ENCODE data around the gene ANKRD9.
"Not testable (repeated sequence)": the region's sequence is repeated elsewhere in the genome, so short reads cannot be mapped to it uniquely, and the experiment has no call there.

The ANKRD9 gene

DNA sequence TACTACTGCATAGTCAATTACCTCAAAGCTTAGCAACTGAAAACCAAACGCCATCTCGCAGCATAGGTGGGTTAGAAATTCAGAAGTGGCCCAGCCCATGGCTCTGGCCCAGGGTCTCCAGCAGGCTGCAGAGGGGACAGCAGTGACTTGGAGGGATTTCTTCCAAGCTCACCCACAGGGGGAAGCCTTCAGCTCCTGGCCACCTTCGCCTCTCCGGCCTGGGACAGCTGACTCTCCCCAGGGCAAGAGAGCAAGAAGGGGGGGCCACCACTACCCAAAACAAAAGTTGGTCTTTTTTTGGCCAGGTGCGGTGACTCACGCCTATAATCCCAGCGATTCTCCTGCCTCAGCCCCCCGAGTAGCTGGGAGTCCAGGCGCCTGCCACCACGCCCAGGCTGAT, 32.2 kb upstream of the ANKRD9 start:
- peaks cover 23% of the 10 kb centered on the region for H3K4me1 ChIP-seq (ENCODE audit: insufficient read depth, low read length)
- H3K9ac ChIP-seq (ENCODE audit: low read depth, low read length): no peak overlapping the region
- H3K36me3 ChIP-seq (ENCODE audit: insufficient read depth, low read length): no peaks in the 10 kb centered on the region
- H3K9me3 ChIP-seq (ENCODE audit: control insufficient read depth, insufficient read depth, low read length): no peaks in the 10 kb centered on the region

DNA sequence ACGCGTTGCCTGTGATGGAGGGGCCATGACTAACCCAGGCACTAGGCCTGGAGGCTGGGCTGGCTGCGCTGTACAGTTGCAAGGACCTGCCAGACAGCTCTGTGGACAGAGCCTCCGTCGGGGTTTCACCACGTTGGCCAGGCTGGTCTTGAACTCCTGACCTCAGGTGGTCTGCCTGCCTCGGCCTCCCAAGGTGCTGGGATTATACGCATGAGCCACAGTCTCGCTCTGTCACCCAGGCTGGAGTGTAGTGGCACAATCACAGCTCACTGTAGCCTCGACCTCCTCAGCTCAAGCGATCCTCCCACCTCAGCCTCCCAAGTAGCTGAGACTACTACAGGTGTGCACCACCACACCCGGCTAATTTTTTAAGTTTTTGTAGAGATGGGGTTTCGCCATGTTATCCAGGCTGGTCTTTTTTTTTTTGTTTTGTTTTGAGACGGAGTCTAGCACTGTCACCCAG, 31.5 kb upstream of the ANKRD9 start:
- not testable (repeated sequence) for H3K9me3 ChIP-seq (ENCODE audit: control insufficient read depth, insufficient read depth, low read length); H3K36me3 ChIP-seq (ENCODE audit: insufficient read depth, low read length); H3K9ac ChIP-seq (ENCODE audit: low read depth, low read length)
- H3K4me1 ChIP-seq (ENCODE audit: insufficient read depth, low read length): peaks cover 23% of the 10 kb centered on the region

DNA sequence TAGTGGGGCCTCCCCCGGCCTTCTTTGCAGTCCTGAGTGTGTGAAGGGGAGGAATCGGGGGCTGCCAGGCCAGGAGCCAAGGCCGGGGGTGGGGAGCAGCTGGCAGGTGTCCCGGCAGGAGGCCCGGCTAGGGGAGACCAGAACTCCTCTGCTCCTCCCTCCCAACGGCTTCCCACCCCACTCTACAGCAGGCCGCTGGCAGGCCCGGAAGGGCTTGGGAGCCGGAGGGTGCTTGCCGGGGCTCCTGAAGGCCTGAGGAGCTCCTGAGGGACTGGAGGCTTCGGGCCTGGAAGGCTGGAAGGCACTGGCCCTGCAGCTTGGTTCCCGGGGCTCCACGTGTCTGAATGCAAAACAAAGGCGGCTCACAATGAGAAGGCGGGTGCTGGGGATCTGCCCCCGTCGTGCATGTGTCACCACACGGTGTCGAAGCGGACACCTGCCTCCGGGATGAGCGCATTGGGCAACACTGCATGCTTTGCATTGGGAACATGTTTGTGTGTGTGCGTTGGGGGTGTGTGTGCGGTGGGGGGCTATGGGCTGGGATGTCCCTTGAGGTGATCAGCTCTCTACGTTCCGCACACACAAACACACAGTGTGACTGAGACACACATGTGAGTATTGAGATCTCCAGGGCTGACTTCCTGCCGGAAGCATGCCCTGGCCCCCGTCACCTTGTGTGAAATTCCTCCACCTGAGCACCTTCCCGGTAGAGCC, 30.9 kb upstream of the ANKRD9 start:
- Histone ChIP-seq H3K9me3 (ENCODE audit: control insufficient read depth, insufficient read depth, low read length) (no peaks in the 10 kb centered on the region), H3K9ac (ENCODE audit: low read depth, low read length) (no peak overlapping the region), H3K4me1 (ENCODE audit: insufficient read depth, low read length) (peaks cover 23% of the 10 kb centered on the region), H3K36me3 (ENCODE audit: insufficient read depth, low read length) (no peaks in the 10 kb centered on the region)

DNA sequence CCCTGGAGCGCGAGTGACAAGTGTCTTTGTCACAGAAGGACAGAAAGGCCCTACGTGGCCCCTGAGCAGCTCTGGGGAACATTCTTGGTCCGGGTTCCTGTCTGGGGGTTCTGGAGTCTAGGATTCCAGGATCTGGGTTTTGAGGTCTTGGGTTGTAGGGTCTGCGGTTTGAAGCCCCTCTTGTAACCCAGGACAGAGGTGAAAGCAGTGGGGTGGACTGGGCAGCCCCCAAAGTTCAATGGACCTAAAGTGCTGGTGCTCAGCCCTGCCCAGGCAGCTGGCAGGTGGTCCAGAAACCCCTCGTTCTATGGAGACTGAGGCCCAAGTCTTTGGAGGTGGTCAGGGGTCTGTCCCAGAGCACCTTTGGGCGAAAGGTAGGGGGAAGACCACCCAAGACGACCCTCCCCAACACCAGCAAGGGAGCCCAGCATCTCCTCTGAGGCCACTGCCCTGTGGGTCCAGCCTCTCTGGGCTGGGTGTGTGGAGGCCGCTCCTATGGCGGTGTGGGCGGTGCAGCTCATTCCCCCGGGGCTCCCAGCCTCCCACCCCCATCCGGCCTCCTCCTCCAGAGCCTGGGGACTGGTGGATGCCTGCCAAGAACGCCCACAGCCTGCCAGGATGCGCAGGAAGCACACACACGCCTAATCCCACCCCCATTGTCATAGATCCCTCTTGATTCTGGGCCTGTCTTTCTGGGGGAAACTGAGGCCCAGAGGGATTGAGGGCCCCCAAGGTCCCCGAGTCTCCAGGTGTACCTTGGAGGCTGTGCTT, 30.2 kb upstream of the ANKRD9 start:
- peaks cover 23% of the 10 kb centered on the region for H3K4me1 ChIP-seq (ENCODE audit: insufficient read depth, low read length)
- no peaks in the 10 kb centered on the region for H3K9me3 ChIP-seq (ENCODE audit: control insufficient read depth, insufficient read depth, low read length)
- 0 out of 2 replicates have a peak overlapping the region, but pooled peaks have one; percentile 10 for H3K9ac ChIP-seq (ENCODE audit: low read depth, low read length)
- H3K36me3 ChIP-seq (ENCODE audit: insufficient read depth, low read length): no peaks in the 10 kb centered on the region

DNA sequence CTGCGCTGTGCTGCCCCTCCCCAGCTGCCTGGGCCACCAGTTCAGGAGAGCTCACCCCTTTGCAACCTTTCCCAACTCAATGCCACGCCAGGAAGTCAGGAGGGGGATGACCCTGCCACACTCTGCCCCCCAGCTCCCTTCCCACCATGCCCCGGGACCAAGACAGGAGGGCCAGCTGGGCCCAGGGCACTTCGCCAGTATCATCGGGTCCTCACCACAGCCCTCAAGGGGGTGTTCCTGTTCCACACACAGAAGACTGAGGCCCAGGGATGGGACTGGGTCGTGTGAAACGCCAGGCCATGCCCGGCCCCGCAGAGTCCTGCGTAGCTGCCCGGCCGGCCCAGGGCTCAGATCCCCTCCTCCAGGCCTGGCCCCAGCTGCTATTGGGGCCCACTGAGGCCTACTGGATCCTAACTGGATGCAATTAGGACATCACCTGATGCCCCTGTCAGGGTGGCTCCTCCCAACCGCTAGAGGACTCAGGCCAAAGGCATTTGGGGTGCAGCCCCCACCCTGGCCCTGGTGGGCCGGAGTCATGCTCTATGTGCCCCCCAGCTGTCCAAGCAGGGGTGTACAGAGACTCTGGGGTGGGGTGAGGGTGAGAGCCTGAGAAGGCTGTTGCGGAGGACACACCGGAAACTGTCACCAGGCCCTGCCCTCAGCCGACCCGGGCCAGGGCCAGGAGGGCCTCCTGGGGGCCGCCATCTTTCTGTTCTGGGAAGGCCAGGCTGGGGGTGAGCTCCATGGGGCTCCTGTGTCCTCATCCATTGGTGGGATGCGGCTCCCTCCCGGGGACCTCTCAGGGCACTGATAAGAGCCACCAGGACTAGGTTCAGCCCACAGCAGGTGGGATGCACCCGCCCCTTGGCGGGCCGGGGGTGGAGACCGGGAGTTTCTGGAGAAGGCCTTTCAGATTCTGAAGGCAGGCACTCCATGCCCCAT, 29.3 kb upstream of the ANKRD9 start:
- peaks cover 19% of the 10 kb centered on the region; the same call in 1 of the 2 replicates for H3K4me1 ChIP-seq (ENCODE audit: insufficient read depth, low read length)
- no peaks in the 10 kb centered on the region for H3K9me3 ChIP-seq (ENCODE audit: control insufficient read depth, insufficient read depth, low read length)
- H3K9ac ChIP-seq (ENCODE audit: low read depth, low read length): no peak overlapping the region
- no peaks in the 10 kb centered on the region for H3K36me3 ChIP-seq (ENCODE audit: insufficient read depth, low read length)

DNA sequence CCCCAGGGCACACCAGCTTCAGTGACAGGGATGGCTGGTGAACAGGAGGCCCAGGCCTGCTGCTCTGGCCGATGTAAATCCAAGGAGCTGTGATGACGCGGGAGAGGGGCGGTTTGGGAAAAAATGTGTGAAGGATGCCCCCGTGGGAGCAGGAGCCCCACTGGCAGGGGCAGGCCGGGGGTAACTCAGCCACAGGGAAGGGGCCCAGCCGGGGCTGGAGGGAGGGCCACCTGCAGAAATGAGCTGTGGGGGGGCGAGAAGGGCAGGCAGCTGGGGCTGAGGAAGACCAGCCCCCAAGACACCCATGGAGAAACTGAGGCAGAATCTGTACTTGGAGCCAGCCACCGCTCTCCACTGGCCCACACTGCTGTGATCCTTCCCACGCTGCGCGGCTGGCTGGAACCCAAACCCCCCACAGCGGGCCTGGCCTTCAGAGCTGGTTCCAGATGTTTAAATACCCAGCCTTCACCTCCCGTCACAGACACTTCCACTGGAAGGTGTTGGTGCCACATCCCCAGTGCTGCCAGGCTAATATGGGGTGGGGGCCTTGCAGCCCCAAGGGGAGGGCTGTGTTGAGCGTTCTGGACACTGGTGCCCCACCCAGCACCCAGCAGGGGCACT, 28.5 kb upstream of the ANKRD9 start:
- Histone ChIP-seq H3K9ac (ENCODE audit: low read depth, low read length) (no peak overlapping the region), H3K9me3 (ENCODE audit: control insufficient read depth, insufficient read depth, low read length) (no peaks in the 10 kb centered on the region), H3K4me1 (ENCODE audit: insufficient read depth, low read length) (peaks cover 24% of the 10 kb centered on the region; the same call in 1 of the 2 replicates), H3K36me3 (ENCODE audit: insufficient read depth, low read length) (no peaks in the 10 kb centered on the region)

DNA sequence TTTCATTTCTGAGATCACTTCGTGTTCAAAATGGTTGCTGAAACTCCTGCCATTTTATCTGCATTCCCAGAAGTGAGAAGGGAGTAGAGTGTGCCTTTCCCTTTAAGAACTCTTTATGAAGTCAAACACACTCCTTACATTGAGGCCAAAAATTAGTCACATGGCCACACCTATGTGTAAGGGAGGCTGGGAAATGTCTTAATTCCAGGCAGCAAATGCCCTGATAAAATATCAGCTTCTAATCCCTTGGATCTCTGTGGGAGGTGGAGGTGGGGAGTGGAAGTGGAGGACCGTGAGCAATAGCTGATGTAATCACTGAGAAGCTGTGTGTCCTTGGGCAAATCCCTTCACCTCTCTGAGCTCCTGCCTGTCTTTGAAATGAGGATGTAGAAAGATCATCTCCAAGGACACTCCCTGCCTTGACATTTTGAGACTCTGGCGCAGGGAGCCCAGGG, 22.7 kb upstream of the ANKRD9 start:
- Histone ChIP-seq H3K4me1 (ENCODE audit: insufficient read depth, low read length) (peaks cover 14% of the 10 kb centered on the region; the same call in 1 of the 2 replicates), H3K9ac (ENCODE audit: low read depth, low read length) (no peak overlapping the region), H3K36me3 (ENCODE audit: insufficient read depth, low read length) (no peaks in the 10 kb centered on the region), H3K9me3 (ENCODE audit: control insufficient read depth, insufficient read depth, low read length) (no peaks in the 10 kb centered on the region)

DNA sequence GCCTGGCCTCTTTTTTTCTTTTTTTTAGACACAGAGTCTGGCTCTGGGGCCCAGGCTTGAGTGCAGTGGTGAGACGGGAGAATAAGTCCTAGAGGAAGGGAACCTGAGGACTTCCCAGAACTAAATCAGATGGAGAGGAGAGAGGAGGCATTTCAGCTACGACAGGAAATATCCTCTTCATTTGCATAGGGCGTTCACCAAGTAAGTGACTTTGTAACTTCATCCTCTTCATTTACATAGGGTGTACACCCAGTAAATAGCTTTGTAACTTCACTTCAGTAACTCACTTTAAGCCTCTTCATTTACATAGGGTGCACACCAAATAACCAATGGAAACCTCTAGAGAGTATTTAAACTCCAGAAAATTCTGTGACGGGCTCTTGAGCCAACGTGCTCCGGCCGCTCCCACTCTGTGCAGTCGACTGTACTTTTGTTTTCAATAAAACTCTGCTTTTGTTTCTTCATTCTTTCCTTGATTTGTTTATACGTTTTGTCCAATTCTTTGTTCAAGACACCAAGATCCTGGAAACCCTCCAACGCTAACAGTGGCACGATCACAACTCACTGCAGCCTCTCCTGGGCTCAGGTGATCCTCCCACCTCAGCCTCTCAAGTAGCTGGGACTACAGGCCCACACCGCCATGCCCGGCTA, 21.4 kb upstream of the ANKRD9 start:
- peaks cover 14% of the 10 kb centered on the region; the same call in 1 of the 2 replicates for H3K4me1 ChIP-seq (ENCODE audit: insufficient read depth, low read length)
- no peaks in the 10 kb centered on the region for H3K9me3 ChIP-seq (ENCODE audit: control insufficient read depth, insufficient read depth, low read length)
- no peak overlapping the region for H3K9ac ChIP-seq (ENCODE audit: low read depth, low read length)
- H3K36me3 ChIP-seq (ENCODE audit: insufficient read depth, low read length): no peaks in the 10 kb centered on the region

DNA sequence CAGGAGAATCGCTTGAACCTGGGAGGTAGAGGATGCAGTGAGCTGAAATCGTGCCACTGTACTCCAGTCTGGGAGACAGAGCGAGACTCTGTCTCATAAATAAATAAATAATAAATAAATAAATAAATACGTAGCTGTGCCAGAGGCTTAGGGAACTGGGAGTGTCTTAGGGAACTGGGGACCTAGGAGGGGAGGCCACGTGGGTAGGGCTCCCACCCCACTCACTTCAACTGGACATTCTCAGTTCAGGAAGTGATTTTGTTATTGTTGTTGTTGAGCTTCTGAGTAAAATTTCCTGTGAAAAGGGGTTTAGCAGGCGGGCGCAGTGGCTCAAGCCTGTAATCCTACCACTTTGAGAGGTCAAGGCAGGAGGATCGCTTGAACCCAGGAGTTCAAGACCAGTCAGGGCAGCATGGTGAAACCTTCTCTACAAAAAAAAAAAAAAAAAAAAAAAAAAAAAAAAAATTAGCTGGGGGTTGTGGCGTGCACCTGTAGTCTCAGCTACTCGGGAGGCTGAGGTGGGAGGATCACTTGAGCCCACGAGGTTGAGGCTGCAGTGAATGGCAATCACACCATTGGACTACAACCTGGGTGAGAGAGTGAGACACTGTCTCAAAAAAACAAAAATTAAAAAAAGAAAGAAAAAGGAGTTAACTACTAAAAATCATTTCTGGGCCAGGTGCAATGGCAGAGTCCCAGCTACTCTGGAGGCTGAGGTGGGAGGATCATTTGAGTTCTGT, 19.0 kb upstream of the ANKRD9 start:
- H3K9ac ChIP-seq (ENCODE audit: low read depth, low read length): no peak overlapping the region
- H3K36me3 ChIP-seq (ENCODE audit: insufficient read depth, low read length): no peaks in the 10 kb centered on the region
- H3K4me1 ChIP-seq (ENCODE audit: insufficient read depth, low read length): peaks cover 15% of the 10 kb centered on the region; the same call in 1 of the 2 replicates
- no peaks in the 10 kb centered on the region for H3K9me3 ChIP-seq (ENCODE audit: control insufficient read depth, insufficient read depth, low read length)

DNA sequence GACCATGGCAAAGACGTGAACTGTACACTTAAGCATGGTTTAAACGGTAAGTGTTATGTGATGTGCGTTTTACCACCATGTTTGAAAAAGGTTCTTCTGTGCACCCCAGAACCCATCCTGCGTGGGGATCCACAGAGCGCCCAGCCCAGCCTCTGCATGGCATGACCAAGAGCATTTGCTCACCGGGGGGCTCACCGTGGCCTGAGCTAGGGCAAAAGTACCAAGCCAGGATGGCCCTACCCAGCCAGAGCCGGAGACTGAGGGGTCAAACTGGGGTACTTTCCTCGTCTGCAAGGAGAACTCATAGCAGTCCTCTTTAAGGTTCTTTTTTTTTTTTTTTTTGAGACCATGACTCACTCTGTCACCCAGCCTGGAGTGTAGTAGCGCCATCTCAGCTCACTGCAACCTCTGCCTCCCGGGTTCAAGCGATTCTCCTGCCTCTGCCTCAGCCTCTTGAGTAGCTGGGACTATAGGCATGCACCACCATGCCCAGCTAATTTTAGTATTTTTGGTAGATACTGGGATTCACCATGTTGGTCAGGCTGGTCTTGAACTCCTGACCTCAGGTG, 16.4 kb upstream of the ANKRD9 start:
- Histone ChIP-seq H3K9ac (ENCODE audit: low read depth, low read length) (no peak overlapping the region), H3K36me3 (ENCODE audit: insufficient read depth, low read length) (no peaks in the 10 kb centered on the region), H3K9me3 (ENCODE audit: control insufficient read depth, insufficient read depth, low read length) (no peaks in the 10 kb centered on the region), H3K4me1 (ENCODE audit: insufficient read depth, low read length) (peaks cover 12% of the 10 kb centered on the region; the same call in 1 of the 2 replicates)

DNA sequence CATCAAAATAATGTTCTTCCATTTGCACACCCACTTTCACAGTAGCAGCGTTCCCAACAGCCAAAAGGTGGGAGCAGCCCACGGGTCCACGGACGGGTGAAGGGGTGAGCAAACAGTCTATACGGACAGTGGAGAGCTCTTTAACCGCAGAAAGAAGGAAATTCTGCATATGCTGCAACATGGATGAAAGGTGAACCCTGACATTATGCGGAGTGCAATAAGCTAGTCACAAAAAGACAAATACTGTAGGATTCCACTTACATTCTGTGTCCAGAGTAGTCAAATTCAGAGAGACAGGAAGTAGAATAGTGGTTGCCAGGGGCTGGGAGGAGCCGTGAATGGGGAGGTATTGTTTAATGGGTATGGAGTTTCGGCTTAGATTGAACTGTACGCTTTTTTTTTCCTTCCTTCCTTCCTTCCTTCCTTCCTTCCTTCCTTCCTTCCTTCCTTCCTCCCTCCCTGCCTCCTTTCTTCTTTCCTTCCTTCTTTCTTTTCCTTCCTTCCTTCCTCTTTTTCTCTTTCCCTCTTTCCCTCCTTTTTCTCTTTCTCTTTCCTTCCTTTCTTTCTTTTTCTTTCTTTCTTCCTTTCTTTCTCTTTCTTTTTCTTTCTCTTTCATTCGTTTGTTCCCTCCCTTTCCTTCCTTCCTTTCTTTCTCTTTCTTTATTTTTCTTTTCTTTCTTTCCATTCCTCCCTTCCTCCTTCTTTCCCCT, 15.8 kb upstream of the ANKRD9 start:
- no peaks in the 10 kb centered on the region for H3K36me3 ChIP-seq (ENCODE audit: insufficient read depth, low read length)
- no peaks in the 10 kb centered on the region for H3K9me3 ChIP-seq (ENCODE audit: control insufficient read depth, insufficient read depth, low read length)
- peak overlapping the region; percentile 78 for H3K9ac ChIP-seq (ENCODE audit: low read depth, low read length)
- peaks cover 6% of the 10 kb centered on the region; the same call in 1 of the 2 replicates for H3K4me1 ChIP-seq (ENCODE audit: insufficient read depth, low read length)

Data from ES-I3 (cell line).